ENCODE measurements around the gene WFDC5.
"Not testable (repeated sequence)": the region's sequence is repeated elsewhere in the genome, so short reads cannot be mapped to it uniquely, and the experiment has no call there.

Gene WFDC5

DNA sequence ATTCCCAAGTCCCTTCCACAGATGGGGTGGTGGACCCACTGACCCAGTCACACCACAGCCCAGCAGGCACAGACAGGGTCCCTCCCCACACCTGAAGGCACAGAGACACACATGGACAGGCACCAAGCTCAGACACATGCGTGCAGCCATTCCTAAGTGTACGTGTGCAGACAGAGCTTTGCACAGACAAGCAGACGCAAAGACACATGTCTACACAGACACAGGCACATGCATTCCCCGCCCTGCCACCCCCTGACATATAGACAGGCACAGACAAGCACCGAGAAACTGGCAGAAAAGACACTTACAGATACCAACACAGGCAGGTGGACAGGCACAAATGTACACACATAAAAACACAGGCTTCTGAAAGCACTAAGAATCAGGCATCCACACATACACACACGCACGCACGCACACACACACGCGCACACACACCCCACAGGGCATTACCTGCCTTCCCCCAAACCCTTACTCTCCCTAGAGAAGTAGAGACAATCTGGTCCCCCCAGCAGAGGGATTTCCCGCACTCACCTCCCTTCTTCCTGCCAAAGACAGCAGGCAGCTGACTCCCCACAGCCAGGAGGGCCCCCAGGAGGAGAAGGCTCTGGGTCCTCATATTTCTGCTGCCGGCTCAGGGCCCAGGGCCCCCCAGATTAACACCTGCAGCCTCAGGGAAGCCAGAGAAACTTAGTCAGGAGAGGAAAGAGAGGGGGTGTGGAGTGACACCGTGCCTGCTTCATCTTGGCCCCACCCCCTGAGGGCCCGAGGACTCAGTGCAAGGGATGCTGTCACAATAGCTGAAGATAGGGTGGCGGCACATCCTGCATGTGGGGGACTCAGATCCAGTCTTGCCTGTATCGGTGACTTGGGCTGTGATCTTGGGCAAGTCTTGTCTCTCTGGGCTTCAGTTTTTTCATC lies at the start of gene WFDC5:
Gene WFDC5, minus strand, starts transcription at position 710 of the 921 bp plus-strand sequence. Its CDS starts 91 bp downstream, at position 619.
- H3K27me3 ChIP-seq (ENCODE audit: control insufficient read depth in 1 of 2, insufficient read depth in 2 of 2, low read length in 2 of 2) = peaks cover 0 to 5% of the 10 kb centered on the region in 2 donors
- no peak within 1 kb of the TSS for H3K9ac ChIP-seq (ENCODE audit: low read depth in 1 of 2, low read length in 2 of 2)
- H3K9me3 ChIP-seq (ENCODE audit: control insufficient read depth in 1 of 2, low read length in 2 of 2) = no peaks in the 10 kb centered on the region
- H3K27ac ChIP-seq (ENCODE audit: low read depth, low read length) = no peak within 1 kb of the TSS
- no peaks in the 10 kb centered on the region for H3K36me3 ChIP-seq (ENCODE audit: control insufficient read depth in 1 of 2, insufficient read depth in 2 of 2, low read length in 2 of 2)
- H3K4me1 ChIP-seq (ENCODE audit: control insufficient read depth in 1 of 2, insufficient read depth in 2 of 2, low read length in 2 of 2) = no peaks in the 10 kb centered on the region
- no peak within 1 kb of the TSS for H3K4me3 ChIP-seq (ENCODE audit: low read depth in 1 of 2, low read length in 2 of 2)

GRCh38 chr20:45163083-45163803 lies 48.3 kb upstream of the WFDC5 start:
- H3K9me3 ChIP-seq (ENCODE audit: control insufficient read depth in 1 of 2, low read length in 2 of 2) = peaks cover 9 to 10% of the 10 kb centered on the region in 2 donors
- no peak overlapping the region for H3K4me3 ChIP-seq (ENCODE audit: low read depth in 1 of 2, low read length in 2 of 2)
- H3K27ac ChIP-seq (ENCODE audit: low read depth, low read length) = no peak overlapping the region

DNA sequence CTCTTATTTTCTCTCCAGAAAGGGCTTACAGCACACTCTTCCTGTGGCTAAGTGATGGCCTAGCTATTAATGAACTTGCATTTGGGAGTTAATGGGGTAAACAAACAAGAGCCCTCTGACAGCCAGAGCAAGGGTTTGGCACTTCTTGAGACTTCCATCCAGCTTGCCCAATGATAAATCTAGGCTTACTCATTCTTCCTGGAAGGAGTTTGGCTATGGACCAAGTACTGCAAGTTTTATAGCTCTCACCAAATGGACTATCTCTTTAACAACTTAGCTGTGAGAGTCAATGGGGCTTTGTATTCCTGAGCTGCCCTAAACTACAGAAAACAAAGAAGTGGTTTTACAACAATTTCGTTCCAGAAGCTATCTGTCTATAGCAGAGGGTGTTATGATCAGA lies 43.0 kb upstream of the WFDC5 start:
- Histone ChIP-seq H3K4me1 (ENCODE audit: control insufficient read depth in 1 of 2, insufficient read depth in 2 of 2, low read length in 2 of 2) (peaks cover 0 to 9% of the 10 kb centered on the region in 2 donors), H3K27ac (ENCODE audit: low read depth, low read length) (no peak overlapping the region), H3K27me3 (ENCODE audit: control insufficient read depth in 1 of 2, insufficient read depth in 2 of 2, low read length in 2 of 2) (no peaks in the 10 kb centered on the region), H3K9me3 (ENCODE audit: control insufficient read depth in 1 of 2, low read length in 2 of 2) (peaks cover 13 to 15% of the 10 kb centered on the region in 2 donors), H3K9ac (ENCODE audit: low read depth in 1 of 2, low read length in 2 of 2) (no peak overlapping the region), H3K36me3 (ENCODE audit: control insufficient read depth in 1 of 2, insufficient read depth in 2 of 2, low read length in 2 of 2) (no peaks in the 10 kb centered on the region), H3K4me3 (ENCODE audit: low read depth in 1 of 2, low read length in 2 of 2) (no peak overlapping the region)

More at GRCh38 chr20:45163083-45163803, 48.3 kb upstream of the WFDC5 start:
- Histone ChIP-seq H3K4me1 (ENCODE audit: control insufficient read depth in 1 of 2, insufficient read depth in 2 of 2, low read length in 2 of 2) (peaks cover 0 to 3% of the 10 kb centered on the region in 2 donors), H3K27me3 (ENCODE audit: control insufficient read depth in 1 of 2, insufficient read depth in 2 of 2, low read length in 2 of 2) (no peaks in the 10 kb centered on the region), H3K9ac (ENCODE audit: low read depth in 1 of 2, low read length in 2 of 2) (no peak overlapping the region), H3K36me3 (ENCODE audit: control insufficient read depth in 1 of 2, insufficient read depth in 2 of 2, low read length in 2 of 2) (no peaks in the 10 kb centered on the region)

- Histone ChIP-seq H3K27ac (ENCODE audit: low read depth, low read length) (no peak overlapping the region), H3K4me1 (ENCODE audit: control insufficient read depth in 1 of 2, insufficient read depth in 2 of 2, low read length in 2 of 2) (peaks cover 0 to 9% of the 10 kb centered on the region in 2 donors), H3K4me3 (ENCODE audit: low read depth in 1 of 2, low read length in 2 of 2) (no peak overlapping the region), H3K9ac (ENCODE audit: low read depth in 1 of 2, low read length in 2 of 2) (no peak overlapping the region), H3K27me3 (ENCODE audit: control insufficient read depth in 1 of 2, insufficient read depth in 2 of 2, low read length in 2 of 2) (no peaks in the 10 kb centered on the region), H3K9me3 (ENCODE audit: control insufficient read depth in 1 of 2, low read length in 2 of 2) (peaks cover 13 to 15% of the 10 kb centered on the region in 2 donors), H3K36me3 (ENCODE audit: control insufficient read depth in 1 of 2, insufficient read depth in 2 of 2, low read length in 2 of 2) (no peaks in the 10 kb centered on the region)
Observed at GRCh38 chr20:45156713-45157112, 41.7 kb upstream of the WFDC5 start.

DNA sequence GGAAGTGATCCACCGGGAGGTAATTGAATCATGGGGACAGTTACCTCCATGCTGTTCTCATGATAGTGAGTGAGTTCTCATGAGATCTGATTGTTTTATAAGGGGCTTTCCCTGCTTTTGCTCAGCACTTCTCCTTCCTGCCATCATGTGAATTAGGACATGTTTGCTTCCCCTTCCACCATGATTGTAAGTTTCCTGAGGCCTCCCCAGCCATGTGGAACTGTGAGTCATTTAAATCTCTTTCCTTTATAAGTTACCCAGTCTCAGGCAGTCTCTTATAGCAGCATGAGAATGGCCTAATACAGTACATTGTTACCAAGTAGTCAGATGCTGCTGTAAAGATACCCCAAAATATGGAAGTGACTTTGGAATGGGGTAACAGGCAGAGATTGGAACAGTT lies 39.8 kb upstream of the WFDC5 start:
- not testable (repeated sequence) for H3K4me3 ChIP-seq (ENCODE audit: low read depth in 1 of 2, low read length in 2 of 2); H3K4me1 ChIP-seq (ENCODE audit: control insufficient read depth in 1 of 2, insufficient read depth in 2 of 2, low read length in 2 of 2); H3K36me3 ChIP-seq (ENCODE audit: control insufficient read depth in 1 of 2, insufficient read depth in 2 of 2, low read length in 2 of 2); H3K9ac ChIP-seq (ENCODE audit: low read depth in 1 of 2, low read length in 2 of 2); H3K27ac ChIP-seq (ENCODE audit: low read depth, low read length); H3K27me3 ChIP-seq (ENCODE audit: control insufficient read depth in 1 of 2, insufficient read depth in 2 of 2, low read length in 2 of 2)
- H3K9me3 ChIP-seq (ENCODE audit: control insufficient read depth in 1 of 2, low read length in 2 of 2) = peaks cover 13 to 15% of the 10 kb centered on the region in 2 donors

DNA sequence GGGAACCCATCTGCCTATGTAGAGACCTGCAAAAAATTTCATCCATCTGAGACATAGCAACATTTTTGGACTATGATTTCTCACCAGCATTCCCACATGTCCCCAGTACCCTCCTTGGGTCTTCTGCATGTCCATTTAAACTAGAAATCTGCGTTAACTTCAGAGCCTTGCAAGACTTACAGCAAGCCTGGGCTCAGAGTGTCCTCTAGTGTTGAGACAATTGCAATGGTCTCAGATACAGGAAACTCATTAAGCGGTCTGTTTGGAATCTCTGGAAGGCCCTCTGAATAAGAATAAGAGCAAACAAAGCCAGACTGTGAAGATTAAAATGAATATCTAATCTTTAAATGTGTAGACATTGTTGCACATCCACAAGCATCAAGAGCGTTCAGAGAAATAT lies 39.2 kb upstream of the WFDC5 start:
- H3K4me3 ChIP-seq (ENCODE audit: low read depth in 1 of 2, low read length in 2 of 2) = no peak overlapping the region
- H3K4me1 ChIP-seq (ENCODE audit: control insufficient read depth in 1 of 2, insufficient read depth in 2 of 2, low read length in 2 of 2) = peaks cover 0 to 9% of the 10 kb centered on the region in 2 donors
- H3K36me3 ChIP-seq (ENCODE audit: control insufficient read depth in 1 of 2, insufficient read depth in 2 of 2, low read length in 2 of 2) = no peaks in the 10 kb centered on the region
- no peak overlapping the region for H3K27ac ChIP-seq (ENCODE audit: low read depth, low read length)
- H3K27me3 ChIP-seq (ENCODE audit: control insufficient read depth in 1 of 2, insufficient read depth in 2 of 2, low read length in 2 of 2) = peaks cover 3 to 4% of the 10 kb centered on the region in 2 donors
- no peak overlapping the region for H3K9ac ChIP-seq (ENCODE audit: low read depth in 1 of 2, low read length in 2 of 2)
- H3K9me3 ChIP-seq (ENCODE audit: control insufficient read depth in 1 of 2, low read length in 2 of 2) = peaks cover 7 to 12% of the 10 kb centered on the region in 2 donors

- no peak overlapping the region for H3K27ac ChIP-seq (ENCODE audit: low read depth, low read length)
- H3K9ac ChIP-seq (ENCODE audit: low read depth in 1 of 2, low read length in 2 of 2) = no peak overlapping the region
- H3K36me3 ChIP-seq (ENCODE audit: control insufficient read depth in 1 of 2, insufficient read depth in 2 of 2, low read length in 2 of 2) = no peaks in the 10 kb centered on the region
- H3K4me3 ChIP-seq (ENCODE audit: low read depth in 1 of 2, low read length in 2 of 2) = no peak overlapping the region
- peaks cover 0 to 9% of the 10 kb centered on the region in 2 donors for H3K4me1 ChIP-seq (ENCODE audit: control insufficient read depth in 1 of 2, insufficient read depth in 2 of 2, low read length in 2 of 2)
- peaks cover 4 to 5% of the 10 kb centered on the region in 2 donors for H3K27me3 ChIP-seq (ENCODE audit: control insufficient read depth in 1 of 2, insufficient read depth in 2 of 2, low read length in 2 of 2)
- H3K9me3 ChIP-seq (ENCODE audit: control insufficient read depth in 1 of 2, low read length in 2 of 2) = peaks cover 4 to 8% of the 10 kb centered on the region in 2 donors
Observed at GRCh38 chr20:45153752-45154151, 38.8 kb upstream of the WFDC5 start.

- peaks cover 0 to 5% of the 10 kb centered on the region in 2 donors for H3K4me1 ChIP-seq (ENCODE audit: control insufficient read depth in 1 of 2, insufficient read depth in 2 of 2, low read length in 2 of 2)
- H3K9me3 ChIP-seq (ENCODE audit: control insufficient read depth in 1 of 2, low read length in 2 of 2) = peaks cover 2 to 6% of the 10 kb centered on the region in 2 donors
- H3K27me3 ChIP-seq (ENCODE audit: control insufficient read depth in 1 of 2, insufficient read depth in 2 of 2, low read length in 2 of 2) = peaks cover 4 to 5% of the 10 kb centered on the region in 2 donors
- no peaks in the 10 kb centered on the region for H3K36me3 ChIP-seq (ENCODE audit: control insufficient read depth in 1 of 2, insufficient read depth in 2 of 2, low read length in 2 of 2)
- H3K4me3 ChIP-seq (ENCODE audit: low read depth in 1 of 2, low read length in 2 of 2) = no peak overlapping the region
- H3K9ac ChIP-seq (ENCODE audit: low read depth in 1 of 2, low read length in 2 of 2) = no peak overlapping the region
- no peak overlapping the region for H3K27ac ChIP-seq (ENCODE audit: low read depth, low read length)
Observed at GRCh38 chr20:45153147-45153546, 38.2 kb upstream of the WFDC5 start.

- H3K36me3 ChIP-seq (ENCODE audit: control insufficient read depth in 1 of 2, insufficient read depth in 2 of 2, low read length in 2 of 2) = no peaks in the 10 kb centered on the region
- peaks cover 4 to 5% of the 10 kb centered on the region in 2 donors for H3K27me3 ChIP-seq (ENCODE audit: control insufficient read depth in 1 of 2, insufficient read depth in 2 of 2, low read length in 2 of 2)
- no peak overlapping the region for H3K27ac ChIP-seq (ENCODE audit: low read depth, low read length)
- H3K4me1 ChIP-seq (ENCODE audit: control insufficient read depth in 1 of 2, insufficient read depth in 2 of 2, low read length in 2 of 2) = no peaks in the 10 kb centered on the region
- no peak overlapping the region for H3K9ac ChIP-seq (ENCODE audit: low read depth in 1 of 2, low read length in 2 of 2)
- no peak overlapping the region for H3K4me3 ChIP-seq (ENCODE audit: low read depth in 1 of 2, low read length in 2 of 2)
- H3K9me3 ChIP-seq (ENCODE audit: control insufficient read depth in 1 of 2, low read length in 2 of 2) = peaks cover 1 to 6% of the 10 kb centered on the region in 2 donors
Observed at GRCh38 chr20:45152405-45152804, 37.4 kb upstream of the WFDC5 start.

DNA sequence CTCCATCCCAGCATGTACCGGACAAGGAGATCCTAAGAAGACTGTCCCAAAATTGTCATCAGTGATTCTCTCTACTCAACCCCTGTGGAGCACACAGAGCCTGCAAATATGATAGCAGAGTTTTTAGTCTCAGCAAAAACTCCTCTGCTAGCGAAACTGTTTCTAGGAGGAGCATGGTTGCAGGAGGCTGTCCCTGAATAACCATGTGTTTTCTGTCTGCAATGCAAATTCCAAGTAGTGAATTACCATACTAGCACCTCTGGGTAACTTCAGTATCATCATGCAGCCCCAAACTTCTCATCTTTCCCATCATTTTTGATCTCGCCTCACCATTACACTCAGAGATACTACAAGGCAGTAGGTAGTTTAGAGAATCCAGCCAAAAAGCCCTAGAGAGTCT lies 34.1 kb upstream of the WFDC5 start:
- no peaks in the 10 kb centered on the region for H3K36me3 ChIP-seq (ENCODE audit: control insufficient read depth in 1 of 2, insufficient read depth in 2 of 2, low read length in 2 of 2)
- peaks cover 17 to 23% of the 10 kb centered on the region in 2 donors for H3K27me3 ChIP-seq (ENCODE audit: control insufficient read depth in 1 of 2, insufficient read depth in 2 of 2, low read length in 2 of 2)
- H3K9me3 ChIP-seq (ENCODE audit: control insufficient read depth in 1 of 2, low read length in 2 of 2) = no peaks in the 10 kb centered on the region
- no peak overlapping the region for H3K9ac ChIP-seq (ENCODE audit: low read depth in 1 of 2, low read length in 2 of 2)
- no peaks in the 10 kb centered on the region for H3K4me1 ChIP-seq (ENCODE audit: control insufficient read depth in 1 of 2, insufficient read depth in 2 of 2, low read length in 2 of 2)
- H3K4me3 ChIP-seq (ENCODE audit: low read depth in 1 of 2, low read length in 2 of 2) = no peak overlapping the region
- H3K27ac ChIP-seq (ENCODE audit: low read depth, low read length) = no peak overlapping the region
